NOMO-1 treated with DMSO at 0.1 percent for 48 hours (cell line): ENCODE results near the gene EXOC3.
A peak's percentile ranks its signal among the peaks of the same experiment; 100 is the strongest.

Experiments used
- DNase-seq: peaks from one replicate; lab custom pipeline; 2025; ENCODE audit not compliant: unreplicated experiment; lab: John Stamatoyannopoulos, UW

Gene EXOC3

DNA sequence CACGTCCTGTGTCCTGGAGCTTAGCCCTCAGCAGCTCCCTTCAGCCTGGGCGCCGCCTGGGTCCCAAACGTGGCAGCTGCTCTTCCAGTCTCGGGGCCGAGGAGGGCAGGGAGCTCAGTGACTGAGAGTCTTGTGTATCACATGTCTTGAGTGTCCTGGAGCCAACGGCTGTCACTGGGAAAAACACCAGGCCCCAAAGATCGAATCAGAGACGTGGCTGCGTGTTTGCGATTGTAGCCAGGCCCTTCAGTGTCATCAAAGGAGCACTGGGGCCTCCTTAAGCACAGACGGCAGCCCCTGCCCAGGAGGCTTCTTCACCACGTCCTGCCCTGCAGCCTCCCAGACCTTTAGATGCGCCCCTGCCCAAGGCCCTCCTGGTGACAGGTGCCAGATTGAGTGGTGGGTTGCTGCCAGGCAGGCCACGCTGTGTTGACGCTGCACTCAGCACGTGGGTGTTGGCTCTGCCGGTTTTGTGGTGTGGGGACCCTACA, 5.7 kb upstream of the EXOC3 start:
- DNase-seq: no peak

DNA sequence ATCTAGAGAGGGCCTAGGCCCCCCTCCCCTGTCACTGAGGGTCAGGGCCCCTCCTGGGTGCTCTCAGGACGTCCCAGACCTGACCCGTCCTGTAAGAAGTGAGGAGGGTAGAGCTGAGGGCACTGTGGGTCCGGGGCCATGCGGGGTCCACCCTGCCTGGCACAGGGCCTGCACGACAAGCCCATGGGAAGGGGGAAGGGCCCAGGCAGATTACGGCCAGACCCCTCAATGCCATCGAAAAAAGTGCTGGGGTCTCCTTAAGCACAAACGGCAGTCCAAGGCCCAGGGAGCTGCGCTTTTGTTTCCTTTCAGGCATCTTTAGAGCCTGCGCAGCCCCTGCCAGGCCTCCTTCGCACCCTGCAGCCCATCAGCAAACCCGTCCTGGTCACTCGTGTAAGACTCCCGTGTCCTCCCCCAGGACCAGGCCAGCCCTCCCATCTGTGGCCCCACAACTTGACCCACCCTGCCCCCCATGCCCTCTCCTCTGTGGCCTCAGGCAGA, 4.4 kb upstream of the EXOC3 start:
- DNase-seq: no peak

DNA sequence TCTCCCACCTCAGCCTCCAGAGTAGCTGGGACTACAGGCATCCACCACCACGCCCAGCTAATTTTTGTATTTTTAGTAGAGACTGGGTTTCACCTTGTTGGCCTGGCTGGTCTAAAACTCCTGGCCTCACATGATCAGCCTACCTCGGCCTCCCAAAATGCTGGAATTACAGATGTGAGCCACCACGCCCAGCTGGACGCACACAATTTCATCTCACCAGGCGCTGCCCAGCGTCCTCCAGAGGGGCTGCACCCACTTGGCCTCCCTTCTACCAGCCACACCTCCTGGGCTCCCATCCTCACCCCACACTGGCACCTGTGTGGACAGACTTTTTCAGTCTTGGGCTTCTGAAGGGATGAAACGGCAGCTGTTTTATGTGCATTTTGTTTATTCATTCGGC, 3.8 kb upstream of the EXOC3 start:
- no peak for DNase-seq

DNA sequence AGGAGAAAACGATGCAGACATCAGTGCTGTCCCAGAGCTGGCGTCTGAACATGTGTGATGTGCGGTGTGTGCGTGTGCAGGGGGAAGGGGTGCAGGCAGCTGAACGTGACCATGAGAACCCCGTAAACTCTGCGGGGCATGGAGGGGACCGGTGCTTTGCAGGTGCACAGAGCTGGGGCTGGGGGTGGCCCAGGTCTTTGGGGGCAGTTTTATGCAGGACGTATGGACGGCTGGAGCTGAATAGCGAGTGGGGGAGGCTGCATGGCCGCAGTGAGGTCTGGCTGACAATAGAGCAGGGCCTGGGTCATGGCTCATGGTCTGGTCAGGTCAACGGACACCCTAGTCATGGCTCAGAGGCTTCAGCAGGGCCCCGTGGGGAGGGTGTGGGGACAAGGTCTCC, 3.3 kb upstream of the EXOC3 start:
- DNase-seq: no peak

DNA sequence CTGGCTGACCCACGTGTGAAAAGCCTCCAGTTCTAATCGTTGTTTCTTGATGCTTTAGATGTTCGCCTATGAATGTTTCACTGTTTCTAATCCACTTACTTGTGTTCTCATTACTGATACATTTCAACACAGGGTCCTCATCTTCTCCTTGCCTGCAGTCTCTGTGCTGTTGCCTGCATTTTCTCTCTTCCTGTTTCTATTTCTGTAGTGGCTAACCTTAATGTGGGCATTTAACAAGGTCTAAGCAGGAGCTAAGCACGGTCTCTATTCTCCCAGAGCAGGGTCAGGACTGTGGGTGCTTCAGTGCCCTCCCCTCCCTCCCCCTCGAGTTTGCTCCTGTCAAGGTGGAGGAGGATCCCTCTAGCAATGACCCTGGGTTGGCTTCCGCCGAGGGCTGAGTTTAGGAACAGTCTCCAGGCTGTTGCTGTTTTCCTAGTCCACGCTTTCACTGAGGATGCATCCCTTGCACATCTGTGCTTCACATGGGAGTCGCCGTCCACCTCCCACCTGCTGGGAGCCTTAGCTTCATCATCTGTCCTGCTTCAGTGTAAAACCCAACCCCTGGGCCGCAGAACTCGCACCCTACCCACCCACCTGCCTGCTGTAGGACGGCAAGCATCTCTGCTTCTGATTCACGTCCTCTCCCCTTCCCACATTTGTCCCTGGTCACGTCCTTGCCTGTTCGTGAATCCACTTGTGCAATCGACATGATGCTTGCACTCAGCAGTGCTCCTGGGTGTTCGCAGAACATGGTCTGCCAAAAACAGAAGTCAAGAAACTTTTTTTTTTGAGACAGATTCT, 2.4 kb upstream of the EXOC3 start:
- DNase-seq: peak; percentile 99

DNA sequence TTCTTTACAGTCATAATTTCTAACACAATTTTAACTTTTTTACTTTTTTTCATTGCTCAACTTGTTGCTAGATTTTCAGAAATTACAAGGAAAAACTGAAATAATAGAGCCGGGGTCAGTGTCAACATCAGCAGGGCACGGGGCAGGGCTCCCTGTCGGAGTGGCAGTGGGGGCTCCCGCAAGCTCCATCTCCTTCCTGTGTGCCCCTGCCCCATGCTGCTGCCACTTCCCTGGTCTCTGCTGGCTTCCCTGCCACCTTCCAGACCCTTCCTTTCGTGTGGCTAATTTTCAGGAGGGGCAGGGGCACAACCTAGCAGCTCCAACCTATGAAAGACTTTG, 1.0 kb upstream of the EXOC3 start:
- DNase-seq: no peak

DNA sequence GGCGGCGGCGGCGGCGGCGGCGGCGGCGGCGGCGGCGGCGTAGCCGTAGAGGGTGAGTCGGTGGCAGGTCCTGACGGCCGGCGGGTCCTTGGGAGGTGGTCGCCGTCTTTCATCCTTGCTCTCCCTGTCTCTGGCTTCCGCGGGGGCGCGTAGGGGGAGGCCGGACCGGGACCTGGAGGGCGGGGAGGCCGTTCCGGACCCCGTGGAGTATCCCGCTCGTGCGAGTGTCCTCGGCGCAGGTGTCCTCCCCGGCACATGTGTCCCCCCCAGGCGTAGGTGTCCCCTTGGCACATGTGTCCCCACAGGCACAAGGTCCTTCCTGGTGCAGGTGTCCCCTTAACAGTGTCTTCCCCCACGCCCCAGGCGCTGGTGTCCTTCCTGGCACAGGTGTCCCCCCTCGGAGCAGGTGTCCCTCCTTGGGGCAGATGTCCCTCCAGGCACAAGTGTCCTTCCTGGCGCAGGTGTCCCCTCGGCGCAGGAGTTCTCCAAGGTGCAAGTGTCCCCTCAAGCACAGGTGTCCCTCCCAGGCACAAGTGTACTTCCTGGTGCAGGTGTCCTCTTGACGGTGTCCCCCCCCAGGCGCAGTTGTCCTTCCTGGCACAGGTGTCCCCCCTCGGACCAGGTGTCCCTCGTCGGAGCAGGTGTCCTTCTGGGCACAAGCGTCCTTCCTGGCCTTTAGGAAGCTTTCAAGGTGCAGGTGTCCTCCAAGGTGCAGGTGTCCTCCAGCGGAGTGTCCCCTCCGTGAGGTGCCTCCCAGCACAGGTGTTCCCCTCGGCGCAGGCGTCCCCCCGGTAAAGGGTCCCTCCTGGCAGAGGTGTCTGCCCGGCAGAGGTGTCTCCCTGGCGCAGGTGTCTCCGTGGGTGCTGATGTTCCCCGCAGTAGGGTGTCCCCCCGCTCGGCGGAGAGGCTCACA, 519 bp downstream of the EXOC3 start:
- DNase-seq: peak; percentile 24

DNA sequence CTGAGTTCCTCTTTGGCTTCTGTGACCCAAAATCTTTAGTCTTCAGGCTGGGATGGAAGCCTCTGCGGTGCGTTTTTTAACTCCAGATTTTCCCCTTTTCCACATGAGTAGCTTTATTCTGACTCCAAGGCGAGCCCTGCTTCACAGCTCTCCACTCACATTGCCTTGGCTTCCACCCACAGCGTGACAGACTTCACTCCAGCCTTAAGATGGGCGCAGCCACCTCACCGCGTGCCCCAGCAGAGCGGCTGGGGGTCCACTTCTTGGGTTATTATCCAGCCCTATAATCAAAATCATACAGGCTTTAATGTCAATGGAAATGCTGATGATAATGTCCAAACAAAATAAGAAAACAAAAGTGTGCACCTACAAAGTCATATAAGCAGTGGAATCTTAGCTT, 1.2 kb downstream of the EXOC3 start:
- no peak for DNase-seq

DNA sequence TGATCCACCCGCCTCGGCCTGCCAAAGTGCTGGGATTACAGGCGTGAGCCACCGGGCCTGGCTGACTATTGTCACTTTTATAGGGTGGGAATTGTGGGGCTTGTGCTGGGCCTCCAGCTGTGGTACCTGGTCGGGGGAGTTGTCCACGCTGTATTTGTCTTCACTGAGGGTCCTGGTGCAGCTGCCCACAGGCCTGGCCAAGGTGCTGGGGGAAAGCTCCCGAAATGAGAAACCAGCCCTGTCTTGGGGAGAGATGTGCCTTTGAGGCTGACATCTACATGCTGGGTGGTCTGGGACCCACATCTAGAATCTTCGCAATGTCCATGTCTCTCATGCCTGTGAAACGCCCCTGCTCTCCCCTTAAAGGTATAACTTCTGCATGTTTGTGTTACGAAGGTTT, 2.6 kb downstream of the EXOC3 start:
- no peak for DNase-seq

DNA sequence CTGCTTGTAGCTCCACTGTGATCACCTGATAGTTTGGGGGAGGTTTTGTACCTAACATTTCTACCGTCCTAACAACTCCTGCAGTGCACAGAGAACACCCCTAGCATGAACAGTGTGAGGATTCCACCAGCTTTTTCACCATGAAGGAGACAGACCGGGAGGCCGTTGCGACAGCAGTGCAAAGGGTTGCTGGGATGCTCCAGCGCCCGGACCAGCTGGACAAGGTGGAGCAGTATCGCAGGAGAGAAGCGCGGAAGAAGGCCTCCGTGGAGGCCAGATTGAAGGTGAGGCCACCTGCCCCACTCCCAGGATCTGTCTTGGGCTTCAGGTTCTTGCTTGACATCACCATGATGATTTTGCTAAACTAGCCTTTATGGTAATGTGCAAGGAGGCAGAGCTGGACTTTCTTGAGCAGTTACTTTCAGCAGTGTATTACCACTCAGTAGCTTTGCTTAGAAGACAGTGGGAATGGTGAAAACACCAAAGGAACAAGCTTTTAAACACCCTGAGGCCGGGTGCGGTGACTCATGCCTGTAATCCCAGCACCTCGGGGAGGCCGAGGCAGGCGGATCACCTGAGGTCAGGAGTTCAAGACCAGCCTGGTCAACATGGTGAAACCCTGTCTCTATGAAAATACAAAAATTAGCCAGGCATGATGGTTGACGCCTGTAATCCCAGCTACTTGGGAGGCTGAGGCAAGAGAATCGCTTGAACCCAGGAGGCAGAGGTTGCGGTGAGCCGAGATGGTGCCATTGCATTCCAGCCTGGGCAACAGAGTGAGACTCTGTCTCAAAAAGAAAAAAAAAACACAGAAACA, 3.3 kb downstream of the EXOC3 start:
- no peak for DNase-seq

DNA sequence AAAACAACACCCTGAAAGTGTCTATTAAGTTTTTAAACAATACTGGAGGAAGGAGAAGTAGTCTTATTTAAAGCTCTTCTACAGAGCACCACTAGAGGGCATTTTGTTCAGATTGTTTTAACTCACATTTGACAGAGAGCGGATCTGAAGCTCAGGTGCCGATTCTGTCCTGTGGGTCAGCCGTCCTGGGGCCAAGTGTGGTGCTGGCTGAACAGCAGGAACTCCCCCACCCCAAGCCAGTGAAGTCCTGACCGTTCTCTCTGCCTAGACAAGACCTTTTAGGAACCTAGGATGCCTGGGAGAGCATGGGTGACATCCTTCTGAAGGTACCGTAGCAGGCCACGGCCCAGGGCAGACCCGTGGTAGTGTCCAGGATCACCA, 3.9 kb downstream of the EXOC3 start:
- peak; percentile 87 for DNase-seq

DNA sequence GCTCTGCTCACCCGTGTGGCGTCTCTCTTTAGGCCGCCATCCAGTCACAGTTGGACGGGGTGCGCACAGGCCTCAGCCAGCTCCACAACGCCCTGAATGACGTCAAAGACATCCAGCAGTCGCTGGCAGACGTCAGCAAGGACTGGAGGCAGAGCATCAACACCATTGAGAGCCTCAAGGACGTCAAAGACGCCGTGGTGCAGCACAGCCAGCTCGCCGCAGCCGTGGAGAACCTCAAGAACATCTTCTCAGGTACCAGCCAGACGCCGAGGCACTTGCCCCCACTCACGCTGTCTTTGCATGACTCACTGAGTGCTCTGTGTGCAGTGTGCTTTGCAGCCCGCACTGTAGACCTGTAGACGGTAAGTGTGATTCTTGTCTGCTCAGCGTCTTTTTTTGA, 4.5 kb downstream of the EXOC3 start:
- no peak for DNase-seq

DNA sequence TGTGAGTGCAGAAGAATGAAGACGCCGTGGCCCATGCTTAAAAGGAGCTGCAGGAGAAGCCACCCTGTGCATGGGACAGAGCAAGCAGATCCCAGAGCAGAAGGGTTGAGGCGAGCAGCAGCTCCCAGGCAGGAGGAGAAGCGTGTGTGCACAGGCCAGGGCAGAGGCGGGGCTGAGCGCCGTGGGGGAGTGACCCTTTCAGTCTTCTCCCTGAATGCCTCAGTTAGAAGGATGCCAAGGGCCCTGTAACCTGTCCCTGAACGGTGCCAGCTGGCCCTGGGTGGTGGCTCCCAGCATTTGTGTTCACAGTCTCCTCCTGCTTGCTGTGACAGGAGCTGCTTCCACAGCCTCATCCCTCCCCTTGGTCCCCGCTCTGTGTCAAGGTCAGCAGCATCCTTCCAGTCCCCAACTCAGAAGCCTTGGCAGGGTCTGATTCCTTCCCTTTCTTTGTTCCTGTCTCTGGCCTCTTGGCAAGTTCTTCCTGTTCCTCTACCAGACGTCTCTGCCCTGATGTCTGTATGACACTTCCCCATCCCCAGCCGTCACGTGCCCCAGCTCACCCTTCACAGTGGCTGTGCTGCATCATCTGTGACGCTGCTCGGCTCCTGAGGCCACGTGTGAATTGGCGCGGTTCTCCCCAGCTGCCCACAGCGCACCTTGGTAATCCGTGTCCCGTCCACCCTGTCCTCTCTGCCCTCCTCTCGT, 5.2 kb downstream of the EXOC3 start:
- peak; percentile 100 for DNase-seq

DNA sequence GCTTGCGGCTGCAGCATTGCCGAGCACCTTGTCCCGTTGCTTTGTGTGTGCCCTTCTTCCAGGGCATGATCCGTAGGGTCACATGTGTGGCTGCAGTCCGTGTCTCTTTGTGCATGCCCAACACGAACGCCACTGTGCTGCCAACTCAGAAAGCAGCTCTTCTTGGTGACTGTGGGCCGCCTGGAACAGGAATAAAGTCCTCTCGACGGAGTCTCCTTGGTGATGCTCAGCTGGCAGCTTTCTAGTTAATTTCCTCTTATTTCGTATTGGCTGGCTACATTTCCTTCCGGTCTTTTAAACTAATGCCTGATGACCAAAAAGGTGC, 5.8 kb downstream of the EXOC3 start:
- DNase-seq: no peak

DNA sequence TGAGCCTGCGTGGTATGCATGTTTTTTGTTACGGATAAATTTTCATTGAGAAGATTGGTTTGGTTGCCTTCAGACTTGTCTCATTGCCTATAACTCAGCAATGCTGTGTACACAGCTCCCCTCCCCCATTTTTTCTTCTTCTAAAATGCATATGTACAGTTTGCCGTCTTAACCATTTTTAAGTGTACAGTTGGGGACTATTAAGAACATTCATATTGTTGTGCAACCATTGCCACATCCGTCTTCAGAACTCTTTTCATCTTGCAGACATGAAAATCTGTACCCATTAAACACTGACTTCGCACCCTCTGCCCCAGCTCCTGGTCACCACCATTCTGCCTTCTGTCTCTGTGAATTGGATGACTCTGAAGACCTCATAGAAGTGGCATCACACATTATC, 6.2 kb downstream of the EXOC3 start:
- DNase-seq: peak; percentile 88

DNA sequence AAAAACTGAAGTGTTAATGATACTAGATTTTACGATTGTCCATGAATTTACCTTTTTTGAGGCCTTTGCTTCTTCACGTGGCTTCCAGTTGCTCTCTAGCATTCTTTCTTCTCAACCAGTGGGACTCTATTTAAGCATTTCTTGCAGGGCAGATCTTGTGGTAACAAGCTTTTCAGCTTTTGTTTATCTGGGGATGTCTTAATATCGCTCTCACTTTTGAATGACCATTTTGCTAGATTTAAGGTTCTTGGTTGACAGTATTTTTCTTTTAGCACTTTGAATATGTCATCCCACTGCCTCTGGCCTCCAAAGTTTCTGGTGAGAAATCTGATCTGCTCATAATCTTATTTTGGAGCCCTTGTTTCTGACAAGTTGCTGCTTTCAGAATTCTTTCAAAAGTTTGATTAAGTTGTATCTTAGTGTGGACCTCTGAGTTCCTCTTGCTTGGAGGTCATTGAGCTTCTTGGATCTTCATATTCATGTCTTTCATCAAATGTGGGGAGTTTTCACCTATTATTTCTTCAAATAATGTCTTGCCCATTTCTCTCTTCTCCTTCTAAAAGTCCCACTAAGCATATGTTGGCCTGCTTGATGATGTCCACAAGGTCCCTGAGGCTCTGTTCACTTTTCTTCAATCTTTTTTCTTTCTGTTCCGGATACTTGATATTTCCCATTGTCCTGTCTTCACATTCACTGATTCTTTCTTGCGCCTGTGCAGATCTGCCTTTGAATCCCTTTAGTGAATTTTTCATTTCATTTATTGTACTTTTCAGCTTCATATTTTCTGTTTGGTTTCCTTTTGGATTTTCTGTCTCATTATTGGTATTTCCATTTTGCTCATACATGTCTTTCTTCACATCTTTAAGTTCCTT, 8.8 kb downstream of the EXOC3 start:
- no peak for DNase-seq

DNA sequence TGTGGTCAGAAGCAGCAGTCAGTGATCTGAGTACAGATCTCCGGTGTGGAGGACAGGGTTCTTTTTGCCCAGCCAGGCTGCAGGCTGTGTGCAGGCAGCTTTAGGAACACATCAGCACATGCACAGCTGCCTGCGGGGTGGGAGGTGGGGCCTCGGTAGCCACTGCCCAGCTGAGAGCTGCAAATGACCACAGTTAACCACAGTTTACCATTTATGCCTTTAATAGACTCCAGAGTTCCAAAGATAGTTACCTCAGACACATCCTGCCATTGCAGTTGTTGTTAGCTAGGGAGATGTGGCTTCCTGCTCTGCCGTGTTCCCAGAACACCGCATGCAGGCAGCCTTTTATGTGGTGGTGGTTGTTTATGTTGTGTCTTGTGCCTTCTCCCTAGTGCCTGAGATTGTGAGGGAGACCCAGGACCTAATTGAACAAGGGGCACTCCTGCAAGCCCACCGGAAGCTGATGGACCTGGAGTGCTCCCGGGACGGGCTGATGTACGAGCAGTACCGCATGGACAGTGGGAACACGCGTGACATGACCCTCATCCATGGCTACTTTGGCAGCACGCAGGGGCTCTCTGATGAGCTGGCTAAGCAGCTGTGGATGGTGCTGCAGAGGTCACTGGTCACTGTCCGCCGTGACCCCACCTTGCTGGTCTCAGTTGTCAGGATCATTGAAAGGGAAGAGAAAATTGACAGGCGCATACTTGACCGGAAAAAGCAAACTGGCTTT, 10.2 kb downstream of the EXOC3 start:
- no peak for DNase-seq

DNA sequence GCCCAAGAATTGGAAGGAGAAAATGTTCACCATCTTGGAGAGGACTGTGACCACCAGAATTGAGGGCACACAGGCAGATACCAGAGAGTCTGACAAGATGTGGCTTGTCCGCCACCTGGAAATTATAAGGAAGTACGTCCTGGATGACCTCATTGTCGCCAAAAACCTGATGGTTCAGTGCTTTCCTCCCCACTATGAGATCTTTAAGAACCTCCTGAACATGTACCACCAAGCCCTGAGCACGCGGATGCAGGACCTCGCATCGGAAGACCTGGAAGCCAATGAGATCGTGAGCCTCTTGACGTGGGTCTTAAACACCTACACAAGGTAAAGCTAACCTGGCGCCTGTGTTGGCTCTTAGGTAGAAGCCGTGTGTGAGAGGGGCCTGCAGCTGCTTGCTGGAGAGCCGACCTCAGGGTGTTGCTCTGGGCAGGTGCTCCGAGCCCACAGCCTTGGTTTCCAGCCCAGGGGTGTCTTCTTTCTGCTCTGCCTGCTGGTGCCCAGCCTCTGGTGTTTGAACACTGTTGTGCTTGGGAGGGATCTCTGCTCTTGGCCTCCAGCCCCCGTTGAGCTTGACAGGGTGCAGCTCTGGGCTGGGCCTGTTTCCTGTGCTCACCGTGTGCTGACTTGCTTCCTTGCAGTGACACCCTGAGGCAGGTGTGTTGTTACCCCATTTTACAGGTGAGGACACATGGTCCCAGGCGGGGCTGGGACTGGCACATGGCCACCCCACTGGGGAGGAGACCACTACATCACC, 10.9 kb downstream of the EXOC3 start:
- DNase-seq: no peak
